Islet precursor cell (in vitro differentiated cells): ENCODE results near the gene PEX10.

Source experiments
- DNase-seq: peaks from one replicate; pipeline ENCODE4 v3.0.0-alpha.2; 2018

PEX10 gene

DNA sequence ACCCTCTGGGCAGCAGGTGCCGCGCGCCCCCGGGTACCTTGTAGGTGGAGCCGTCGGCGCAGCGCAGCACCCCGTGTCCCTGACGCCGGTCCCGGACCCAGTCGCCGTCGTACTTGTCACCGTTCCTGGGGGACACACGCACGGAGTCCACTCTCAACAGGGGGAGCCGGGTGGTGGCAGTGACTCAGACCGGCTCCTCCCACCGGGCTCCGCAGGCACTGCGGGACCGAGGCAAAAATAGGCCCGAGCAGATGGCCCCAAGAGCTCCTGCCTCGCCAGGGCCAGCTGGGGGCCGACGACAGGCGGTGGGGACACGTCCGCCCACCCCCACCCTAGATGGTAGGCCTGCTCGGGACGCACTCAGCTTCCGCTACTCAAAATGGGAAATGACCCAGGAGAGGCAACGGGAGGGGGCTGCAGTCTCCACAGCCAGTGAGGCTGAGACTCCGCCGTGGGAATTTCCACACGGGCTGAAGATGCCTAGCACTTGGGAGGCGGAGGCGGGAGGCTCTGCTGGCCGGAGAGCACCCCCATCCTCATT lies 27.4 kb downstream of the PEX10 start:
- DNase-seq, result no peak

GRCh38 chr1:2384130-2384860 lies 28.1 kb downstream of the PEX10 start:
- DNase-seq, result no peak

- DNase-seq, result no peak
Observed at GRCh38 chr1:2383576-2383975, 28.8 kb downstream of the PEX10 start.

GRCh38 chr1:2382621-2383361 lies 29.6 kb downstream of the PEX10 start:
- peak; percentile 88 for DNase-seq

DNA sequence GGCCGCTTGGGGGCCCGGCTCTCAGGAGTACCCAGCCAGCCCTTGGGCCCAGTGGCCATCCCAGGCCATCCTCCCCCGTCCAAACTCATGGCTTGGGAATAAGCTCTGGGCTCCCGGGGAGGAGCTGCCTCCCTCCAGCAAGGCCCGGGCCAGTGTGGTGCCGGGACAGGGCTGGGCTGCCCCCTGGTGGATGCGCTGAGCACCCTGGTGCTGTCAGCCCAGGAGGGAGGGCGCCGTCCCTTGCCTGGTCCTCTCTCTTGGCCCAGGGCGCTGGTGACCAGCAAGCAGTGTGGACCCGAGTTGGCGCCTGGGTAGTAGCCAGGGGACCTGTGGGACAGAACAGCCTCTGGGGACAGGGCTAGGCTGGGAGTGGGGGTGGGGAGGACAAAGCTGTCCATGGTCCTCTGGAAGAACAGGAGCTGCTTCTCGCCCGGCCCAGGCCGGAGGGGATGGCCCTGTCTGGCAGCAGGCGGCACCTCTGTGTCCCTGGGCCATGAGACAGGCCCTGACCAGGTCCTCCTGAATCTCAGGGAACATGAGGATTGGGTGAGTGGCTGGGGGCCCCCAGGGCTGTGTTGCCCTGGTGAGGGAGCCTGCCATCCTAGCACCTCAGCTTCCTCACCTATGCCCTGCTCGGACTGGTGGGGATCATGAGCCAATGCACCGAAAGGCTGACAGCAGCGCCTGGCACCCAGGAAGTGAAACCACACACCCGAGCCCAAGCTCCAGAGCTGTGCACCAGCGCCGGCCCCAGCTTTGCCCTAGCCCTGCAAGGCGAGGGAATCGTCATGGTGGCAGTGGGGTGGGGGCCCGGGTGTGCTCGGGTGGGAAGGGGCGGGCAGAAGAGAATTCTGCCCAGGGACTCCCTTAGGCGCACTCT lies 30.4 kb downstream of the PEX10 start:
- DNase-seq, result peak; percentile 91

GRCh38 chr1:2380816-2381591 lies 31.4 kb downstream of the PEX10 start:
- no peak for DNase-seq

DNA sequence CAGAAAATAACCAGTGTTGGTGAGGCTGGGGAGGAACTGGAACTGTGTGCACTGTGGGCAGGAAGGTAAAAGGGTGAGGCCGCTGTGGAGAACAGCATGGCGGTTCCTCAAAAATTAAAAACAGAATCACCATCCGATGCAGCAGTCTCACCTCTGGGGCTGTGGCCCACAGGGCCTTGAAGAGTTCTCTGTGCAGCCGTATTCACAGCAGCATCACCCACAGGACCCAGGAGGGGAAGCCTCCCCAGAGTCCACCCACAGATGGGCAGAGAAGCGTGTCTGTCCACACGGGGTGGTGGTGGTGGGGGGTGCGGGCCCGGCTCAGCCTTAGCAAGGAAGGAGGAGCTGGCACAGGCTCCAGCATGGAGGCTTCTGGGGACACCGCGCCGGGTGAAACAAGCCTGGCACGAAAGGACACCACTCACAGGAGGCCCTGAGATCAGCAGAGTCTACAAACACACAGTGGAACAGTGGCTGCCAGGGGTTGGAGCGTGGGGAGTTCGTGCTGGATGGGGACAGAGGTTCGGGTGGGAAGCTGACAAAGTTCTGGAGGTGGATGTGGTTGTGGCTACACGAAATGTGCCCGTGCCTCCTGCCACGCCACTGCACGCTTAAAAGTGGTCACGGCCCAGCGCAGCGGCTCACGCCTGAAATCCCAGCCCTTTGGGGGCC lies 32.5 kb downstream of the PEX10 start:
- DNase-seq, result no peak

DNA sequence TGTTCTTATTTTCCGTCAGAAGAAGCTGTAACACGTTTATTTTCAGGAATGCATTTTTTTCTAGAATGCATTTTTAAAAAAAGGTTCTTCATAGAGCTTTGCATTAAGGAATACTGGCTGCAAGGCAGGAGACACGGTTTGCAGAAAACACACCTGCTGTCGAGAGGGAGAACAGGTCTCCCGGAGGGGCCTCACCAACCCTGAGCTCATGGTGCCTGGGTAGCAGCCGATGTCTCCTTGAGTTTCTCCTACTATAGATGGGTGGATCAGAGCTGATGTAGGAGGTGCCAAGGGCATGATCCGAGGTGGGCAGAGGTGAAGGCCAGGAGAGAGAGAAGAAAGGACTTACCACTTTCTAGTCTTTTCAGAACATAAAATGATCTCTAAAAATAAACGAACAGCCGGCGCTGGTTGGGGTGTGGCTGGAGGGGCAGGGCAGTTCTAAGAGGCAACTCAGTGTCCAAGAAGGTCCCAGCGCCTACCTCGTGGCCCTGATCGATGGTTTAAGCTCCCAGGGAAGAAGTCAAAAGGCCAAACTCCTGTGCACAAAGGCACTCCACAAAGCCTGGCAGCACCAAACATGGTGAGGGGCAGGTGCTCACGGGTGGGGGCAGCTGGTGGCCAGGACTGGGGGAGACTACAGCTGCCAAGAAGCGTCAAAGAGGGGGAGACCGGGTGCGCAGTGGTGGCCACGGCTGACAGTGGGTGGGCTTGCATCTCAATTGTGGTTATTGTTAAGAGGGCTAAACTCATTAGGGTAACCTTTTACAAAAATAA lies 33.2 kb downstream of the PEX10 start:
- no peak for DNase-seq

GRCh38 chr1:2378441-2378851 lies 33.9 kb downstream of the PEX10 start:
- DNase-seq, result no peak

GRCh38 chr1:2377751-2378440 lies 34.5 kb downstream of the PEX10 start:
- no peak for DNase-seq

DNA sequence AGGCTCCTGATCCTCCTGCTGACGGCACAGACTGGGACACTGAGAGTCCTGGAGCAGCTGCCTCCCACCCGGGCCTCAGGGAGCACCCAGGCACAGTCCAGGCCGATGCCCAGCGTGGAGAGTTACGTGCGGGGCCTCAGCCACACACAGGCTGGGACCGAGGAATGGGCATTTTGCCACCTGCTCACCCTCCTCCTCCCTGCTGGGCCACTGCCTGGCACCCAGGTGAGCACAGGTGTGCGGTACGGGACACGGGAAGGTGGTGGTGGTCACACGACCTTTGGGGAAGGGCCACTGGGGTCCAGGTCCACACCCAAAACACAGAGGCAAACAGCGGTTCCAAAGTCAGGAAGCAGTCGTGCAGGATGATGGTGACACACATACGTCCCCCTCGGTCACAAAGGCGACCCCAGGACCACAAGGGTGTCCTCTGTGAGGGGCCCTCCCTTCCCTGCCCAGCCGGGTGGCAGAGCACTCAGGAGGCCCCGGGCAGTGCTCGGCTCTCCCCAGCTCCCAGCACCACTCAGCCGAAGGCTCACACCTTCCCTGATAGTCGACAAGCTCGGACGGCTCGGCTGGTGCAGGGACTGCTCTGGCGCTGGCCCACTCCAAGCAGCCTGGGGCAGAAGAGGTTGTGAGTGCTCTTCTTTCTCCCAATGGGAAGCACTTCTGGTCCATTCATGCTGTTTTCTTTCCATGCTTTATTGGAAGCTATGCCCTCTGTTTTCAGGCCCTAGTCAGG lies 35.3 kb downstream of the PEX10 start:
- DNase-seq, result no peak

DNA sequence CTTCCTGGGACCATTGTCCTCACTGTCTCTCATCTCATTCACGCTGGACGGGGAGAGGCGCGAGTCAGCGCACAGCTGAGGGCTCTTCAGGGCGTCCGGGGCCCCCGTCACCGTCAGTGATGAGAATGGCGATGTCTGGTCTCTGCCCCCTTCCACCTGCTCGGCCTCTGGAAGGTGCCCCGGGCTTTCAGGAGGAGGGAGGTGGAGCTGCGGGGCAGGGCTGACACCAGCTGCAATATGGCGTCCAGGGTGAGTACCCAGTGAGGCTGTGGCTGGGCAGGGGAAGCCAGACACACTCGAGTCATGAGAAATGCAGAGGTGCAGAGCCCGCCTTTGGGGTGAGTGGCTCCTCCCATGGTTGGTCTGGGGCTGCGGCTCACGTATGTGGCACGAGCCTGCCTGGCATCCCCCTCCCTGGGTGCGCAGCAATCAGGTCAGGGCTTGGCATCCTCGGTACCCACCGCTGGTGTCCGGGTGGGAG lies 36.1 kb downstream of the PEX10 start:
- DNase-seq, result no peak

DNA sequence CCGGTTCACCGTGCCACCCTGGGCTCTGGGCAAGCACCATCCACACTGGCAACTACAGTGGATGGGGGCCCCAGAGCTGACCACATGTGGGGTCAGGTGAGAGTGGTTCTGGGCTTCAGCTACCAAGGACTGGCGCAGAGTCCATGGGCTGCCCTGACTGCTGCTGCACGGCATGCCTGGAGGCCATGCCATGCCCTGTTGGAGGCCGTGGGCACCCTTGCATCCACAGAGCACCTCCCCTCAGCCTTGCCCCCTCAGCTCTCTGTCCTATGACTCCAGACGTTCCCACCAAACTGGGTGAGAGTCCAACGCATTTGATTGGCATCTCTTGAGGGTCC lies 36.5 kb downstream of the PEX10 start:
- no peak for DNase-seq

DNA sequence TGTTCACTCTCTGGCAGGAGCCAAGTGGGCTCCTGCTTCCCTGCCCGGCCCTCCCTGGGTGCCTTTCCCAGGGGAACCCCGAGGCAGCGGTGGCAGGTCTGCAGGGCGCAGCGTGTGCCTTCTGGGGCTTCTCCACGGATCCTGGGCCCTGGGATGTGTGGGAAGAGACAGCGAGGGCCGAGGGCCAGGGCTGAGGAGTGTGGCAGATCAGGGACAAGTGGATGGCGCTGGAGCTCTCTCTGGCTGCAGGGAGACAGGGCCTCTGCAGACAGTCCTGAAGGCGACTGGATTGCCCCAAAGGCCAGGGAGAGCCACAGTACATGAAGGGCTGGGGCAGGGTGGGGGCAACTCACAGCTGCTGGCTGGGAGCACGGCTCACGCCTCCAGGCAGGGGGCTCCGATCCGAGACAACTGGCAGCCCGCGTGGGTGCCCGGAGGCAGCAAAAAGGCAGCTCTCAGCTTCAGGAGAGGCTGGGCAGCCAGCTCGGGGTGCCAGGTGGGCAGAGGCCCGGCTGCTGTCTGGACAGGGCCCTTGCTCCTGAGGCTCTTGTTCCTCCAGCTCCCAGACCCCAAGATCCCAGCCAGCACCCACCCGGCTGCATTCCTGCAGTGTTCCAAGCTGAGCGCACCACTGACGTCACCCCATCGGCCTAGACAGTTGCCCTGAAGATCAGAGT lies 37.0 kb downstream of the PEX10 start:
- DNase-seq, result no peak

DNA sequence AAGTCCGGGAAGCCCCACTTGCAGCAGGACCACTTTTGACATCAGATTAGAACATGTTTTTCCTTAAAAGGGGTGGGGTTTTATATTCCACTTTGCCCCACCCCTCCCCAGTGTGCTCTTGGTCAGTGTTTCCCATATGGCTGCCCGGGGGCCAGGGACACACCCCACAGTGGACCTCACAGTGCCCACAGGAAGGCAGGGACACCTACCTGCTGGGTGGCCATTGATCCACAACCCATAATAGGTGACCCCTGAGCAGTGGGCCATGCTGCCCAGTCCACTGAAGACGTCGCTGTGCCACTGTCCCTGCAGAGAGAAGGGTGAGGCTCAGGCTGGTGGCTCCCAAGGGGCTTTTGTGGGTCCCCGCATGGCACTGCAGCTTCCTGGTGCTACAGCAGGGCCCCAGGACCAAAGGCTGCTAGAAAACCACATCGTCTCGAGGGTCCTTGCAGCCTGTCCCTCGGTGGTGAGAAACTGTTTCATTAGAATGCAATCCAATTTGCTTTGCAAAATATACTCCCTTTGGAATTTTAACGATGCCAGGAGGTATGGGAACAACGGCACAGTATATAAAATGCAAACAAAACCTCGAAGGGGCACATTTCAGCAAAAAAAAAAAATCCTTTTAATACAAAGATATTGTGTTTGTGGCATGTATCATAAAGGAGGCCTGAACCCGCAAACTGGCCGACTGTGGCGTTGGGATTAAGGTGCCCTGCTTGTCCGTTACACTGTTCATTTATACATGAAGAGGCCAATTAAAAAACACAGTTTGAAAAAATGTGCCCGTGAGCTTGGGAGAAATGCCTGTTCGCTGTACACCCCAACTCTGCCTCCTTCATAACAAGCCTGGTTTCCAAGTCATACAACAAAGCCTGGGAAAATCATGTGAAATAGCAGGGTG lies 37.9 kb downstream of the PEX10 start:
- no peak for DNase-seq

- no peak for DNase-seq
Observed at GRCh38 chr1:2373551-2374251, 38.7 kb downstream of the PEX10 start.
